ENCODE data around the gene REEP1.

REEP1 gene

DNA sequence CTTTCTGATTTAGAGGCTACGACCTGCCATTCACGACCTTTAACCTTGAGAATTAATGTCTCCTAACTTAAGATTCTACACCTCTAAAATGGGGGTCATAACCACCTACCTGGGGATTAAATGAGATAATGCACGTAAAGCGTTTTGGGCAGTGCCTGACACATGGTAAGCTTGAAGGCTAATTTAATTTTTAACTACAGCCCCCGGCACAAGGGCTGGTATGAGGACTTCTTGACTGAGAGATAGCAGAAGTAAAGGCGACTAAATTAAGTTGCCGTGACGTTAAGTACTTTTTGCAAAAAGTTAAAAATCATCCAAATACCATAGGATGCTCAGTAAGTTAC is 137.6 kb downstream of the REEP1 start:
- peak overlapping the region; percentile 78 to 86 for H3K4me3 ChIP-seq (replicated peaks in 1 of 2; ENCODE audit: low read depth in 2 of 2, low read length in 2 of 2)
- TF ChIP-seq, protein P1, sequence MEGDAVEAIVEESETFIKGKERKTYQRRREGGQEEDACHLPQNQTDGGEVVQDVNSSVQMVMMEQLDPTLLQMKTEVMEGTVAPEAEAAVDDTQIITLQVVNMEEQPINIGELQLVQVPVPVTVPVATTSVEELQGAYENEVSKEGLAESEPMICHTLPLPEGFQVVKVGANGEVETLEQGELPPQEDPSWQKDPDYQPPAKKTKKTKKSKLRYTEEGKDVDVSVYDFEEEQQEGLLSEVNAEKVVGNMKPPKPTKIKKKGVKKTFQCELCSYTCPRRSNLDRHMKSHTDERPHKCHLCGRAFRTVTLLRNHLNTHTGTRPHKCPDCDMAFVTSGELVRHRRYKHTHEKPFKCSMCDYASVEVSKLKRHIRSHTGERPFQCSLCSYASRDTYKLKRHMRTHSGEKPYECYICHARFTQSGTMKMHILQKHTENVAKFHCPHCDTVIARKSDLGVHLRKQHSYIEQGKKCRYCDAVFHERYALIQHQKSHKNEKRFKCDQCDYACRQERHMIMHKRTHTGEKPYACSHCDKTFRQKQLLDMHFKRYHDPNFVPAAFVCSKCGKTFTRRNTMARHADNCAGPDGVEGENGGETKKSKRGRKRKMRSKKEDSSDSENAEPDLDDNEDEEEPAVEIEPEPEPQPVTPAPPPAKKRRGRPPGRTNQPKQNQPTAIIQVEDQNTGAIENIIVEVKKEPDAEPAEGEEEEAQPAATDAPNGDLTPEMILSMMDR (IDR thresholded peaks at IDR 0.05; ENCODE audit: low read depth, low read length) = no peak
- DNase-seq (ENCODE audit: low read depth in 2 of 2) = no peak

GRCh38 chr2:86195808-86196387 is 141.5 kb downstream of the REEP1 start:
- DNase-seq (ENCODE audit: low read depth in 2 of 2) = no peak

DNA sequence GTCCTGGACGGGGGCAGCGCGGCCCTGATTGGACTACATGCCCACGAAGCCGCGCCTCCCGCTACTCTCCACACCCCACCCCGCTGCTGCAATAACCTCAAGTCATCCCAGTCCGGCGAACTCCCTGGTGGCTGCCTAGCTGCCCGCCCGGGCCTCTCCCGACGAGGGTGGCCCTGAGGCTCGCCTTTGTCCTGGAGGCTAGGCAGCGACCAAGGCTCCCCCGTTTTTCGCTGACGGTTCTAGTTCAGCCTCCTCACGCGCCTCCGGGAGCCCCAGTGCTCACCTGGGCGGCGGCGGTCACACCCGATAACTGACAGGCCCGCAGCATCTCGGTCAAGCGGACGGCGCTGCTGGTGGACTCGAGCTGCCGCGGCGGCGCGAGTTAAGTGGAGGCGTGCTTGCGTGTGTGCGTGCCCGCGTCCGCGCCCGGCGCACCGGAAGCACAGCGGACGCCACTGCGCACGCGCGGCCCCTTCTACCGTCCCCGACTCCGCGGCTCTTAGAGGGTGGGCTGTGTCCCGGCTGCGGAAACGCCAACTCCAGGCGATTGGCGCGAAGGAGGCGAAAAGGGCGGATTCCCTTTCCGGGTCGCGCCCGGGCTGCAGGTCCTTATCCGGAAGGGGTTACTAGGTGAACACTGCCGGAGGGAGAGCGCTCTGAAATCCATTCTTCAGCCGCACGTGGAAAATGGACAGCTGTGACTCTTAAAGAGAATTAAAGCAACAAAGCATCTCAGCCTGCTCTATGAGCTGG is 142.2 kb downstream of the REEP1 start, which contains the start of gene IMMT:
IMMT (minus strand) TSS at position 408 of the 753 bp plus-strand sequence; CDS start at position 328, 80 bp downstream.
- H3K4me3 ChIP-seq (replicated peaks in 1 of 2; ENCODE audit: low read depth in 2 of 2, low read length in 2 of 2) = peak within 1 kb of the TSS; percentile 94 to 100
- TF ChIP-seq, protein P1 (IDR thresholded peaks at IDR 0.05; ENCODE audit: low read depth, low read length) = no peak
- DNase-seq (ENCODE audit: low read depth in 2 of 2) = peak; percentile 97 to 98

More at GRCh38 chr2:86195808-86196387, 141.5 kb downstream of the REEP1 start:
- peak overlapping the region; percentile 94 to 100 for H3K4me3 ChIP-seq (replicated peaks in 1 of 2; ENCODE audit: low read depth in 2 of 2, low read length in 2 of 2)
- TF ChIP-seq, protein P1 (IDR thresholded peaks at IDR 0.05; ENCODE audit: low read depth, low read length) = no peak

DNA sequence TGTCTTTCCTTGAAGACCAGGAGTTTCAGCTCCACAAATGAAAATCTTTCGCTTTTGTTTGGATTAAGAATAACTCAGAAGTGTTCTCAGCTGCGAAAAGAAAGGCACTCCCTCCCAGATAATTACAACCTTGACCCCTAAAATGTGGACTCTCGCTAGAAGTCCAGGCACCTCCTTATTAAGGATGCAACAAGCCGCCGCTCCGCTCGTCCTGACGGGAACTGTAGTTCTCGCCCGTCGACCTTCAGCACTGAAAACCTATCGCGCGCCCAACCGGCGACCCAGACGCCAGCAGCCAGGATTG is 142.7 kb downstream of the REEP1 start:
- TF ChIP-seq, protein P1 (IDR thresholded peaks at IDR 0.05; ENCODE audit: low read depth, low read length) = no peak
- no peak for DNase-seq (ENCODE audit: low read depth in 2 of 2)
- peak overlapping the region; percentile 94 to 100 for H3K4me3 ChIP-seq (replicated peaks in 1 of 2; ENCODE audit: low read depth in 2 of 2, low read length in 2 of 2)

DNA sequence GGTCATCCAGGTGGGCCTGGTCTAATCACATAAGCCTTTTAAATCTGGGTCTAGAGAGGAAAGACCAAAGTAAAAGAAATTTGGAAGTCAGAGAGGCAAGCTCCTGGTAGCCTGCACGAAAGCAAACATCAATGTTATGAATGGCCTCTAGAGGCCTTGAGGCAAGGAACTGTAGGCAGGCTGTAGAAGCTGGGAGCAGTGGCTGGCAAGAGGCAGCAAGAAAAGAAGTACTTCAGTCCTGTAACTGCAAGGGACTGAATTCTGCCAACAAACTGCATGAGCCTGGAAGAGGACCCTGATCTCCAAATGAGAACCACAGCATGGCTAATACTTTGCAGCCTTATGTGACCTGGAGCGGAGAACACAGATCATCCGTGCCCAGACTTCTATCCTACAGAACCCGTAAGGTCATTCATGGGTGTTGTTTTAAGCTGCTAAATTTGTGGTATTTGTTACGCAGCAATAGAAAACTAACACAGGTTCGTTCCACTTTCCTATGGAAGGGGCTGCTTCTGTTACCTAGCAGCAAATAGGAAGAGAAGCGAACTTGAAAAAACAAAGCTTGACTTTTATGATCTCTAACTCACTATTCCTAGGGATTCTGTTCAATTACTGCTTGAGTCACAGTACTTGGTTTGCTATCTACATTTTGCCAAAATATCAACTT is 143.4 kb downstream of the REEP1 start:
- TF ChIP-seq, protein P1 (IDR thresholded peaks at IDR 0.05; ENCODE audit: low read depth, low read length) = no peak
- no peak for DNase-seq (ENCODE audit: low read depth in 2 of 2)
- peak overlapping the region; percentile 94 to 100 for H3K4me3 ChIP-seq (replicated peaks in 1 of 2; ENCODE audit: low read depth in 2 of 2, low read length in 2 of 2)

GRCh38 chr2:86189782-86190416 is 147.5 kb downstream of the REEP1 start:
- no peak overlapping the region for H3K4me3 ChIP-seq (replicated peaks in 1 of 2; ENCODE audit: low read depth in 2 of 2, low read length in 2 of 2)
- TF ChIP-seq, protein P1 (IDR thresholded peaks at IDR 0.05; ENCODE audit: low read depth, low read length) = no peak
- no peak for DNase-seq (ENCODE audit: low read depth in 2 of 2)
